ENCODE results near the gene PRAMEF5. TPM values are rescaled to one million over a fixed set of nuclear protein-coding genes. Genes with fewer than 3 reads are reported as not detected.
A peak's percentile ranks its signal among the peaks of the same experiment; 100 is the strongest.
"Not testable (repeated sequence)": the region's sequence is repeated elsewhere in the genome, so short reads cannot be mapped to it uniquely, and the experiment has no call there.

Gene PRAMEF5
- total RNA-seq, 1 experiment from 2014 or later, result not detected

GRCh38 chr1:13246554-13246871, 7.5 kb upstream of the PRAMEF5 start:
- BruUV-seq (replicated peaks); POLR2A ChIA-PET: not testable (repeated sequence)

GRCh38 chr1:13247122-13247521, 6.9 kb upstream of the PRAMEF5 start:
- H3K27me3 ChIP-seq (ENCODE audit: insufficient read depth, low read length); H4K20me1 ChIP-seq (ENCODE audit: insufficient read depth); POLR2A ChIA-PET; CTCF ChIA-PET; intact Hi-C loops (cut with micrococcal nuclease); DNase-seq (ENCODE audit: low read depth, low spot score); H3K9me2 ChIP-seq (ENCODE audit: insufficient read depth); H3K9me3 ChIP-seq (ENCODE audit: control insufficient read depth in 1 of 2, insufficient read depth in 1 of 2, low read depth in 1 of 2, low read length in 2 of 2); H3K27ac ChIP-seq (ENCODE audit: low read depth, low read length); H3K4me1 ChIP-seq (ENCODE audit: control insufficient read depth in 1 of 2, insufficient read depth in 2 of 2, low read length in 2 of 2); H3K36me3 ChIP-seq (ENCODE audit: control insufficient read depth in 1 of 2, insufficient read depth in 2 of 2, low read length in 2 of 2); ATAC-seq; H2AFZ ChIP-seq (ENCODE audit: low read depth, low read length, poor library complexity, severe bottlenecking); H3K4me3 ChIP-seq (replicated peaks in 1 of 2; ENCODE audit: low read depth in 1 of 2, low read length in 2 of 2); H3K79me2 ChIP-seq (ENCODE audit: insufficient read depth, low read length); H3K9ac ChIP-seq (ENCODE audit: low read length); BruUV-seq (replicated peaks); H3K4me2 ChIP-seq (ENCODE audit: low read length); RAD21 ChIA-PET (ENCODE audit: low non-redundant PET in 1 of 2, low total read pairs in 2 of 2, uncharacterized antibody in 2 of 2, unreplicated experiment in 2 of 2): not testable (repeated sequence)

More at GRCh38 chr1:13246554-13246871, 7.5 kb upstream of the PRAMEF5 start:
- H3K27me3 ChIP-seq (ENCODE audit: insufficient read depth, low read length); ATAC-seq; H3K79me2 ChIP-seq (ENCODE audit: insufficient read depth, low read length); H3K4me3 ChIP-seq (replicated peaks in 1 of 2; ENCODE audit: low read depth in 1 of 2, low read length in 2 of 2); RAD21 ChIA-PET (ENCODE audit: low non-redundant PET in 1 of 2, low total read pairs in 2 of 2, uncharacterized antibody in 2 of 2, unreplicated experiment in 2 of 2); H3K9ac ChIP-seq (ENCODE audit: low read length); H3K4me2 ChIP-seq (ENCODE audit: low read length); CTCF ChIA-PET; H3K4me1 ChIP-seq (ENCODE audit: control insufficient read depth in 1 of 2, insufficient read depth in 2 of 2, low read length in 2 of 2); H3K9me3 ChIP-seq (ENCODE audit: control insufficient read depth in 1 of 2, insufficient read depth in 1 of 2, low read depth in 1 of 2, low read length in 2 of 2); H3K9me2 ChIP-seq (ENCODE audit: insufficient read depth); intact Hi-C loops (cut with micrococcal nuclease); H4K20me1 ChIP-seq (ENCODE audit: insufficient read depth); H2AFZ ChIP-seq (ENCODE audit: low read depth, low read length, poor library complexity, severe bottlenecking); H3K27ac ChIP-seq (ENCODE audit: low read depth, low read length); DNase-seq (ENCODE audit: low read depth, low spot score); H3K36me3 ChIP-seq (ENCODE audit: control insufficient read depth in 1 of 2, insufficient read depth in 2 of 2, low read length in 2 of 2): not testable (repeated sequence)

GRCh38 chr1:13265124-13265523, 11.1 kb downstream of the PRAMEF5 start:
- POLR2A ChIA-PET; DNase-seq (ENCODE audit: low read depth, low spot score); H3K4me2 ChIP-seq (ENCODE audit: low read length); H3K9me3 ChIP-seq (ENCODE audit: control insufficient read depth in 1 of 2, insufficient read depth in 1 of 2, low read depth in 1 of 2, low read length in 2 of 2); H3K4me1 ChIP-seq (ENCODE audit: control insufficient read depth in 1 of 2, insufficient read depth in 2 of 2, low read length in 2 of 2); intact Hi-C loops (cut with micrococcal nuclease); H3K9ac ChIP-seq (ENCODE audit: low read length); H3K27ac ChIP-seq (ENCODE audit: low read depth, low read length); H2AFZ ChIP-seq (ENCODE audit: low read depth, low read length, poor library complexity, severe bottlenecking); H3K27me3 ChIP-seq (ENCODE audit: insufficient read depth, low read length); H4K20me1 ChIP-seq (ENCODE audit: insufficient read depth); H3K36me3 ChIP-seq (ENCODE audit: control insufficient read depth in 1 of 2, insufficient read depth in 2 of 2, low read length in 2 of 2); CTCF ChIA-PET; H3K9me2 ChIP-seq (ENCODE audit: insufficient read depth); H3K79me2 ChIP-seq (ENCODE audit: insufficient read depth, low read length); H3K4me3 ChIP-seq (replicated peaks in 1 of 2; ENCODE audit: low read depth in 1 of 2, low read length in 2 of 2); RAD21 ChIA-PET (ENCODE audit: low non-redundant PET in 1 of 2, low total read pairs in 2 of 2, uncharacterized antibody in 2 of 2, unreplicated experiment in 2 of 2); BruUV-seq (replicated peaks): not testable (repeated sequence)
- peak; percentile 90 for ATAC-seq

GRCh38 chr1:13277016-13277415, 23.0 kb downstream of the PRAMEF5 start:
- intact Hi-C loops (cut with micrococcal nuclease); H2AFZ ChIP-seq (ENCODE audit: low read depth, low read length, poor library complexity, severe bottlenecking); H3K9ac ChIP-seq (ENCODE audit: low read length); H3K9me3 ChIP-seq (ENCODE audit: control insufficient read depth in 1 of 2, insufficient read depth in 1 of 2, low read depth in 1 of 2, low read length in 2 of 2); H3K4me2 ChIP-seq (ENCODE audit: low read length); CTCF ChIA-PET; H3K27me3 ChIP-seq (ENCODE audit: insufficient read depth, low read length); H3K4me3 ChIP-seq (replicated peaks in 1 of 2; ENCODE audit: low read depth in 1 of 2, low read length in 2 of 2); H3K36me3 ChIP-seq (ENCODE audit: control insufficient read depth in 1 of 2, insufficient read depth in 2 of 2, low read length in 2 of 2); H3K9me2 ChIP-seq (ENCODE audit: insufficient read depth); RAD21 ChIA-PET (ENCODE audit: low non-redundant PET in 1 of 2, low total read pairs in 2 of 2, uncharacterized antibody in 2 of 2, unreplicated experiment in 2 of 2); H4K20me1 ChIP-seq (ENCODE audit: insufficient read depth); H3K27ac ChIP-seq (ENCODE audit: low read depth, low read length); POLR2A ChIA-PET; H3K79me2 ChIP-seq (ENCODE audit: insufficient read depth, low read length); DNase-seq (ENCODE audit: low read depth, low spot score); BruUV-seq (replicated peaks); H3K4me1 ChIP-seq (ENCODE audit: control insufficient read depth in 1 of 2, insufficient read depth in 2 of 2, low read length in 2 of 2): not testable (repeated sequence)
- ATAC-seq, result peak; percentile 92
